Measurements from ENCODE around the gene NRL. TPM values are rescaled to one million over a fixed set of nuclear protein-coding genes. Genes with fewer than 3 reads are reported as not detected.

The NRL gene
- total RNA-seq, 1 donor: 0.90 TPM

DNA sequence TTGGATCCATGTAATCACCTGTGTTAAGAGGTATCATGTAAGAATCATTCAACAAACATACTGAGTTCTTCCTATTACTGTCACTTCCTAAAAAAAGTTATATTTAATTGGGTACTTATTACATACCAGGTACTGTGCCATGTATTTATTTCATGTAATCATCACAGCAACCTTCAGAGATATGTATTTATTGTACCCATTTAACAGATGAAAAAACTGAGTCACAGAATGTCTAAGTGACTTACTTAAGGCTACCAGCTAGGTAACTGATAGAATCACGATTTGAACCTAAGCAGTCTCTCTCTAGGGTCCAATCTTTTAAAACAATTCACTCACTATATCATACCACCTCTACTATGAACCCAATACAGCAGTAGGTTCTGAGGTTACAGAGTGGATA, 29.7 kb upstream of the NRL start:
- no peak overlapping the region for H3K4me3 ChIP-seq (ENCODE audit: low read depth, low read length)
- no peak for TF ChIP-seq CTCF (IDR thresholded peaks at IDR 0.05; ENCODE audit: insufficient read depth, low read length)
- no peak for DNase-seq (ENCODE audit: low read depth)

DNA sequence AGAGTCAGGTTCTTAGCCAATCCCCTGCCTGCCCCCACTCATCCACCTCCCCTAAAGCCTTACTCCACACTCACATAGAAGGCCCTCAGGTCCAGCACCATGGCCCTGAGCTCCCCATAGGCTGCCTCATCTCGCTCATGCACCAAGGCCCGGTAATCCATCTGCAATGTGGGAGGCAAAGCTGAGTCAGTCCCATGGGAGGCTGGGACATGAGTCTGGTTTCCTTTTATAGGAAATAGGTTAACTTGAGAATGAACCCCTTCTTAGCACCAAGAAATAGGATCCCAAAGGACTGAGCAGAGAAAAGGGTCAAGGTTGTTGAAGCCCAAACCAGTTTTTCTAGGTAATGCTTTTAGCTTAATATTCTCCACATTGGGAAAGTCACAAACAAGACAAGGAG, 28.8 kb upstream of the NRL start:
- H3K4me3 ChIP-seq (ENCODE audit: low read depth, low read length): no peak overlapping the region
- DNase-seq (ENCODE audit: low read depth): peak; percentile 31
- no peak for TF ChIP-seq CTCF (IDR thresholded peaks at IDR 0.05; ENCODE audit: insufficient read depth, low read length)

- peak; percentile 60 for TF ChIP-seq CTCF (IDR thresholded peaks at IDR 0.05; ENCODE audit: insufficient read depth, low read length)
- DNase-seq (ENCODE audit: low read depth): peak; percentile 99
- H3K4me3 ChIP-seq (ENCODE audit: low read depth, low read length): peak within 1 kb of the TSS; percentile 92
Observed at GRCh38 chr14:24141097-24141880, 26.5 kb upstream of the NRL start, which contains the start of gene EMC9. EMC9 (minus strand) TSS chr14:24141591; CDS start chr14:24141304, 287 bp downstream.

DNA sequence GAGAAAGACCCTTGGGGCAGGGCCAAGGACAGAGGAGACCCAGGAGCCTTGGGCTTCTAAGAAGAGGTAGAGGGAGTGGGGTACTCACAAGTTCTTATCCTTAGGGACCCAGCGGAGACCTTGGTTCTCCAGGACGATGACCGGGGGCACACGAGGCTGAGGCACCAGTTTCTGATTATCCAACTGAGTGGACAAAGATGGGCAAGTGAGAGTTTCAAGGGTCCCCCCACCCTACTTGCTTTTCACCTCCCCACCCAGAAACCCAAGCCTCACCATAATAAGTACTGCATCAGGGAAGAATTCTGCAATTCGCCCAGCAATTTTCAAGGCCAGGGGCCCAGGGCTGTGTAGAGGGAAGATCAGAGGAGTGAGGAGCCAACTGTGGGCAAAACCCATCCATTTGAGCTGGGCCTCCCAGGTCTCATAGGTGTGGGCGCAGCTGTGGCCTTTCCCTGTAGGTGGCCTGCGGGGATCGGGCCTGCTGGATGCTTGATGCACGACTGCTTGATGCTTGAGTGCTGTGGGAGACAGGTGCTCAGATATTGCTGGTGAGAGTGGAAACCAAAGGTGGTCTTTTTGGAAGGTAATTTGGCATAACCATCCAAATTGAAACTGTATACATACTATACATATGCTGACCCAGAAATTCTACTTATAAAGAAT, 24.7 kb upstream of the NRL start:
- DNase-seq (ENCODE audit: low read depth): no peak
- peak overlapping the region; percentile 17 for H3K4me3 ChIP-seq (ENCODE audit: low read depth, low read length)
- TF ChIP-seq CTCF (IDR thresholded peaks at IDR 0.05; ENCODE audit: insufficient read depth, low read length): no peak

- TF ChIP-seq CTCF (IDR thresholded peaks at IDR 0.05; ENCODE audit: insufficient read depth, low read length): no peak
- no peak for DNase-seq (ENCODE audit: low read depth)
- H3K4me3 ChIP-seq (ENCODE audit: low read depth, low read length): no peak overlapping the region
Observed at GRCh38 chr14:24138396-24139271, 23.9 kb upstream of the NRL start.

- TF ChIP-seq CTCF (IDR thresholded peaks at IDR 0.05; ENCODE audit: insufficient read depth, low read length): no peak
- no peak for DNase-seq (ENCODE audit: low read depth)
- peak overlapping the region; percentile 17 for H3K4me3 ChIP-seq (ENCODE audit: low read depth, low read length)
Observed at GRCh38 chr14:24137529-24138395, 23.0 kb upstream of the NRL start.
